ENCODE measurements around the gene YIF1A.

Gene YIF1A

DNA sequence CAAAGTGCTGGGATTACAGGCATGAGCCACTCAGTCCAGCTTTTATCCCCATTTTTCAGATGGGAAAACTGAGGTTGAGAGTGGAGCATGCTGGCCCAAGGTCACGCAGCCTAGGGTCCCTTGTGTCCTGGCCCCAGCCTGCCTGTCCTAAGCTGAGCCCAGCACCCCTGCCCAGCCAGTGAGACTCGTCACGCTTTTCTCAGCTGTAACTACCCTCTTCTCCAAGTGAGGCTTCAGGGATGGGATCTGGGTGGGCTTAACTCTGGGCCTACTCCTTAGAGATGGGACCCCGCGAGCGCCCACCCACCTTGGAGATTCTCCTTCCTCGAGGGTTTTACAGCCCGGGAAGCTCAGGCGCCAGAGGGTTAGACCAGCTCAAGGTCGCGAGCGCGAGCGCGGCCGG lies 2.4 kb upstream of the YIF1A start (continued):
- TF ChIP-seq ZBTB8A (tag by site-specific recombination; IDR thresholded peaks at IDR 0.05), result no peak

DNA sequence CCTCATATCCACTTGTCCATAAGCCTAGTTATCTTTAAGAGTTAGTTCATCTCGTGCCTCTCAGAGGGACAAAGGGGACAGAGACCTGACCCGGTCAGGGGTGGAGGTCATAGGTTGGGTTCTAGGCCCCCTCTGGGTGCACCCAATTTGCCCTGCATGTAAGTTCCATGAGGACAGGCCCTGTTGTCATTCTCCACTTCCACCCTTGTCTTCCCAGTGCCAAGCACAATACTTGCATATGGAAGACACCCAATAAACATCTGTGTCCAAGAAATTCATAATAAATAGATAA lies 1.3 kb upstream of the YIF1A start:
- Histone ChIP-seq H3K4me3 (ENCODE audit: low read depth, low read length) (no peak overlapping the region), H3K4me1 (ENCODE audit: control insufficient read depth, insufficient read depth, low read length) (no peaks in the 10 kb centered on the region), H3K27ac (ENCODE audit: extremely low read depth, low read depth, low read length) (no peak overlapping the region), H3K36me3 (ENCODE audit: control insufficient read depth in 2 of 2, insufficient read depth in 1 of 2, low read length in 2 of 2) (peaks cover 0 to 15% of the 10 kb centered on the region in 2 experiments; a peak in 1 of 3 replicates), H3K9me3 (ENCODE audit: control insufficient read depth, insufficient read depth, low read depth, low read length) (no peaks in the 10 kb centered on the region)
- no peak for TF ChIP-seq ZBTB8A (tag by site-specific recombination; IDR thresholded peaks at IDR 0.05)
- TF ChIP-seq ZEB2 (tag by site-specific recombination; IDR thresholded peaks at IDR 0.05), result no peak
- TF ChIP-seq ZNF146 (tag by site-specific recombination; IDR thresholded peaks at IDR 0.05), result no peak
- TF ChIP-seq GLI2 (tag by site-specific recombination; IDR thresholded peaks at IDR 0.05; ENCODE audit: borderline replicate concordance, low read depth), result no peak
- TF ChIP-seq SETDB1 (IDR thresholded peaks at IDR 0.05; ENCODE audit: insufficient read length, low read length), result no peak
- TF ChIP-seq ZNF350 (tag by site-specific recombination; IDR thresholded peaks at IDR 0.05), result no peak
- no peak for TF ChIP-seq ZNF16 (tag by site-specific recombination; IDR thresholded peaks at IDR 0.05; ENCODE audit: low read depth)
- no peak for TF ChIP-seq ZNF670 (tag by site-specific recombination; IDR thresholded peaks at IDR 0.05; ENCODE audit: low read depth)
- TF ChIP-seq TCF7L2 (IDR thresholded peaks at IDR 0.05; ENCODE audit: borderline replicate concordance, low read depth, low read length), result no peak
- TF ChIP-seq, protein P1, sequence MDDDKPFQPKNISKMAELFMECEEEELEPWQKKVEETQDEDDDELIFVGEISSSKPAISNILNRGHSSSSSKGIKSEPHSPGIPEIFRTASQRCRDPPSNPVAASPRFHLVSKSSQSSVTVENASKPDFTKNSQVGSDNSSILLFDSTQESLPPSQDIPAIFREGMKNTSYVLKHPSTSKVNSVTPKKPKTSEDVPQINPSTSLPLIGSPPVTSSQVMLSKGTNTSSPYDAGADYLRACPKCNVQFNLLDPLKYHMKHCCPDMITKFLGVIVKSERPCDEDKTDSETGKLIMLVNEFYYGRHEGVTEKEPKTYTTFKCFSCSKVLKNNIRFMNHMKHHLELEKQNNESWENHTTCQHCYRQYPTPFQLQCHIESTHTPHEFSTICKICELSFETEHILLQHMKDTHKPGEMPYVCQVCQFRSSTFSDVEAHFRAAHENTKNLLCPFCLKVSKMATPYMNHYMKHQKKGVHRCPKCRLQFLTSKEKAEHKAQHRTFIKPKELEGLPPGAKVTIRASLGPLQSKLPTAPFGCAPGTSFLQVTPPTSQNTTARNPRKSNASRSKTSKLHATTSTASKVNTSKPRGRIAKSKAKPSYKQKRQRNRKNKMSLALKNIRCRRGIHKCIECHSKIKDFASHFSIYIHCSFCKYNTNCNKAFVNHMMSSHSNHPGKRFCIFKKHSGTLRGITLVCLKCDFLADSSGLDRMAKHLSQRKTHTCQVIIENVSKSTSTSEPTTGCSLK (tag by site-specific recombination; IDR thresholded peaks at IDR 0.05), result no peak
- TF ChIP-seq ZXDB (tag by site-specific recombination; IDR thresholded peaks at IDR 0.05), result no peak
- TF ChIP-seq, protein P2, sequence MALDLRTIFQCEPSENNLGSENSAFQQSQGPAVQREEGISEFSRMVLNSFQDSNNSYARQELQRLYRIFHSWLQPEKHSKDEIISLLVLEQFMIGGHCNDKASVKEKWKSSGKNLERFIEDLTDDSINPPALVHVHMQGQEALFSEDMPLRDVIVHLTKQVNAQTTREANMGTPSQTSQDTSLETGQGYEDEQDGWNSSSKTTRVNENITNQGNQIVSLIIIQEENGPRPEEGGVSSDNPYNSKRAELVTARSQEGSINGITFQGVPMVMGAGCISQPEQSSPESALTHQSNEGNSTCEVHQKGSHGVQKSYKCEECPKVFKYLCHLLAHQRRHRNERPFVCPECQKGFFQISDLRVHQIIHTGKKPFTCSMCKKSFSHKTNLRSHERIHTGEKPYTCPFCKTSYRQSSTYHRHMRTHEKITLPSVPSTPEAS (tag by site-specific recombination; IDR thresholded peaks at IDR 0.05), result no peak
- TF ChIP-seq ZNF658 (tag by site-specific recombination; IDR thresholded peaks at IDR 0.05), result no peak
- no peak for TF ChIP-seq ZFP37 (tag by site-specific recombination; IDR thresholded peaks at IDR 0.05)
- TF ChIP-seq, protein P3, sequence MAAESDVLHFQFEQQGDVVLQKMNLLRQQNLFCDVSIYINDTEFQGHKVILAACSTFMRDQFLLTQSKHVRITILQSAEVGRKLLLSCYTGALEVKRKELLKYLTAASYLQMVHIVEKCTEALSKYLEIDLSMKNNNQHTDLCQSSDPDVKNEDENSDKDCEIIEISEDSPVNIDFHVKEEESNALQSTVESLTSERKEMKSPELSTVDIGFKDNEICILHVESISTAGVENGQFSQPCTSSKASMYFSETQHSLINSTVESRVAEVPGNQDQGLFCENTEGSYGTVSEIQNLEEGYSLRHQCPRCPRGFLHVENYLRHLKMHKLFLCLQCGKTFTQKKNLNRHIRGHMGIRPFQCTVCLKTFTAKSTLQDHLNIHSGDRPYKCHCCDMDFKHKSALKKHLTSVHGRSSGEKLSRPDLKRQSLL (tag by site-specific recombination; IDR thresholded peaks at IDR 0.05), result no peak
- no peak for TF ChIP-seq ZNF335 (tag by site-specific recombination; conservative IDR thresholded peaks at IDR 0.05)
- TF ChIP-seq, protein P4, sequence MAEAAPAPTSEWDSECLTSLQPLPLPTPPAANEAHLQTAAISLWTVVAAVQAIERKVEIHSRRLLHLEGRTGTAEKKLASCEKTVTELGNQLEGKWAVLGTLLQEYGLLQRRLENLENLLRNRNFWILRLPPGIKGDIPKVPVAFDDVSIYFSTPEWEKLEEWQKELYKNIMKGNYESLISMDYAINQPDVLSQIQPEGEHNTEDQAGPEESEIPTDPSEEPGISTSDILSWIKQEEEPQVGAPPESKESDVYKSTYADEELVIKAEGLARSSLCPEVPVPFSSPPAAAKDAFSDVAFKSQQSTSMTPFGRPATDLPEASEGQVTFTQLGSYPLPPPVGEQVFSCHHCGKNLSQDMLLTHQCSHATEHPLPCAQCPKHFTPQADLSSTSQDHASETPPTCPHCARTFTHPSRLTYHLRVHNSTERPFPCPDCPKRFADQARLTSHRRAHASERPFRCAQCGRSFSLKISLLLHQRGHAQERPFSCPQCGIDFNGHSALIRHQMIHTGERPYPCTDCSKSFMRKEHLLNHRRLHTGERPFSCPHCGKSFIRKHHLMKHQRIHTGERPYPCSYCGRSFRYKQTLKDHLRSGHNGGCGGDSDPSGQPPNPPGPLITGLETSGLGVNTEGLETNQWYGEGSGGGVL (tag by site-specific recombination; IDR thresholded peaks at IDR 0.05), result no peak
- TF ChIP-seq ZNF473 (tag by site-specific recombination; IDR thresholded peaks at IDR 0.05), result no peak
- TF ChIP-seq HOXD13 (CRISPR knock-in tag; IDR thresholded peaks at IDR 0.05; ENCODE audit: borderline replicate concordance), result no peak
- CTCF ChIA-PET, result interaction anchor here (1.5 kb wide), 1 partner anchor 10 kb away, joined by 5 read pairs; no protein-coding TSS in a partner anchor
- POLR2A ChIA-PET, result no interaction called here

All from HEK293 (cell line).